Activated T-helper 17 cell treated with anti-CD3 and anti-CD28 coated beads, Interleukin-2, amount 50 U/mL, for 72 hours (primary cell): ENCODE results near the gene AIG1. TPM values are rescaled to one million over a fixed set of nuclear protein-coding genes. Genes with fewer than 3 reads are reported as not detected.
A peak's percentile ranks its signal among the peaks of the same experiment; 100 is the strongest.
"Not testable (repeated sequence)": the region's sequence is repeated elsewhere in the genome, so short reads cannot be mapped to it uniquely, and the experiment has no call there.

ENCODE experiments used
- ATAC-seq: fragments of 150-1000 bp; cut with Tn5 transposase; replicated peaks from 2 replicates; pipeline ENCODE4 v1.10.0; 2021; ENCODE audit warnings: mild to moderate bottlenecking, moderate library complexity
- H3K27ac Mint-ChIP-seq: one replicate; pipeline ENCODE4 v1.8.0; 2022; ENCODE audit warnings: mixed read lengths
- H3K27me3 Mint-ChIP-seq: one replicate; pipeline ENCODE4 v1.8.0; 2022; ENCODE audit warnings: mixed read lengths
- H3K36me3 Mint-ChIP-seq: one replicate; pipeline ENCODE4 v1.8.0; 2022; ENCODE audit warnings: low read depth, mild to moderate bottlenecking, mixed read lengths
- H3K4me1 Mint-ChIP-seq: one replicate; pipeline ENCODE4 v1.8.0; 2022; ENCODE audit warnings: mixed read lengths
- H3K4me3 Mint-ChIP-seq: one replicate; pipeline ENCODE4 v1.8.0; 2022; ENCODE audit warnings: mild to moderate bottlenecking, mixed read lengths
- H3K9me3 Mint-ChIP-seq: one replicate; pipeline ENCODE4 v1.8.0; 2022; ENCODE audit warnings: mixed read lengths
- total RNA-seq, 2 donors: library from RNA; stranded (reverse); gene quantifications; one replicate each; pipeline ENCODE4 v1.2.3, GENCODE V29; 2022

The AIG1 gene
- total RNA-seq, 2 donors from 2014 or later, result 12.0 to 18.1 TPM

GRCh38 chr6:143164565-143165105 is 103.9 kb downstream of the AIG1 start:
- H3K4me1 Mint-ChIP-seq, result no peaks in the 10 kb centered on the region

GRCh38 chr6:143165315-143165855 is 104.7 kb downstream of the AIG1 start:
- no peaks in the 10 kb centered on the region for H3K36me3 Mint-ChIP-seq
- H3K9me3 Mint-ChIP-seq, result no peaks in the 10 kb centered on the region
- no peak overlapping the region for H3K4me3 Mint-ChIP-seq
- H3K4me1 Mint-ChIP-seq, result no peaks in the 10 kb centered on the region
- no peaks in the 10 kb centered on the region for H3K27me3 Mint-ChIP-seq
- H3K27ac Mint-ChIP-seq, result no peak overlapping the region
- no peak for ATAC-seq

More at GRCh38 chr6:143164565-143165105, 103.9 kb downstream of the AIG1 start:
- no peak for ATAC-seq
- Mint-ChIP-seq H3K4me3 (no peak overlapping the region), H3K27me3 (no peaks in the 10 kb centered on the region), H3K9me3 (no peaks in the 10 kb centered on the region), H3K36me3 (no peaks in the 10 kb centered on the region), H3K27ac (no peak overlapping the region)

- no peak for ATAC-seq
- Mint-ChIP-seq H3K27me3 (no peaks in the 10 kb centered on the region), H3K4me3 (no peak overlapping the region), H3K36me3 (no peaks in the 10 kb centered on the region), H3K4me1 (no peaks in the 10 kb centered on the region), H3K27ac (no peak overlapping the region), H3K9me3 (no peaks in the 10 kb centered on the region)
These were observed 105.6 kb downstream of the AIG1 start for GRCh38 chr6:143166247-143166695.

GRCh38 chr6:143167224-143167623 is 106.5 kb downstream of the AIG1 start:
- Mint-ChIP-seq H3K9me3 (no peaks in the 10 kb centered on the region), H3K4me3 (no peak overlapping the region), H3K27me3 (no peaks in the 10 kb centered on the region), H3K36me3 (no peaks in the 10 kb centered on the region), H3K4me1 (no peaks in the 10 kb centered on the region), H3K27ac (no peak overlapping the region)
- no peak for ATAC-seq

GRCh38 chr6:143168396-143168816 is 107.7 kb downstream of the AIG1 start:
- H3K4me1 Mint-ChIP-seq, H3K4me3 Mint-ChIP-seq, H3K27me3 Mint-ChIP-seq, H3K27ac Mint-ChIP-seq, ATAC-seq, H3K36me3 Mint-ChIP-seq, H3K9me3 Mint-ChIP-seq: not testable (repeated sequence)

GRCh38 chr6:143169440-143169839 is 108.8 kb downstream of the AIG1 start:
- no peaks in the 10 kb centered on the region for H3K27me3 Mint-ChIP-seq
- ATAC-seq, result no peak
- peaks cover 8% of the 10 kb centered on the region for H3K9me3 Mint-ChIP-seq
- no peaks in the 10 kb centered on the region for H3K4me1 Mint-ChIP-seq
- no peak overlapping the region for H3K4me3 Mint-ChIP-seq
- H3K27ac Mint-ChIP-seq, result no peak overlapping the region
- peaks cover 6% of the 10 kb centered on the region for H3K36me3 Mint-ChIP-seq

- Mint-ChIP-seq H3K4me1 (no peaks in the 10 kb centered on the region), H3K27ac (no peak overlapping the region), H3K9me3 (peaks cover 26% of the 10 kb centered on the region), H3K27me3 (no peaks in the 10 kb centered on the region), H3K4me3 (no peak overlapping the region), H3K36me3 (peaks cover 19% of the 10 kb centered on the region)
- no peak for ATAC-seq
These were observed 113.8 kb downstream of the AIG1 start for GRCh38 chr6:143174516-143174915.

- Mint-ChIP-seq H3K4me1 (no peaks in the 10 kb centered on the region), H3K4me3 (no peak overlapping the region), H3K36me3 (peaks cover 19% of the 10 kb centered on the region), H3K27me3 (no peaks in the 10 kb centered on the region), H3K9me3 (peaks cover 26% of the 10 kb centered on the region), H3K27ac (no peak overlapping the region)
- no peak for ATAC-seq
These were observed 114.3 kb downstream of the AIG1 start for GRCh38 chr6:143174951-143175350.

- H3K27ac Mint-ChIP-seq, result peak overlapping the region; percentile 52
- H3K4me1 Mint-ChIP-seq, result no peaks in the 10 kb centered on the region
- H3K9me3 Mint-ChIP-seq, result peaks cover 26% of the 10 kb centered on the region
- H3K27me3 Mint-ChIP-seq, result no peaks in the 10 kb centered on the region
- no peak overlapping the region for H3K4me3 Mint-ChIP-seq
- H3K36me3 Mint-ChIP-seq, result peaks cover 19% of the 10 kb centered on the region
- no peak for ATAC-seq
These were observed 115.7 kb downstream of the AIG1 start for GRCh38 chr6:143176090-143177021.

GRCh38 chr6:143177706-143178105 is 117.0 kb downstream of the AIG1 start:
- H3K27ac Mint-ChIP-seq, result no peak overlapping the region
- no peaks in the 10 kb centered on the region for H3K4me1 Mint-ChIP-seq
- no peak for ATAC-seq
- no peak overlapping the region for H3K4me3 Mint-ChIP-seq
- no peaks in the 10 kb centered on the region for H3K27me3 Mint-ChIP-seq
- H3K9me3 Mint-ChIP-seq, result peaks cover 24% of the 10 kb centered on the region
- peaks cover 19% of the 10 kb centered on the region for H3K36me3 Mint-ChIP-seq

- H3K27me3 Mint-ChIP-seq, result no peaks in the 10 kb centered on the region
- peaks cover 13% of the 10 kb centered on the region for H3K36me3 Mint-ChIP-seq
- ATAC-seq, result no peak
- no peak overlapping the region for H3K27ac Mint-ChIP-seq
- no peak overlapping the region for H3K4me3 Mint-ChIP-seq
- no peaks in the 10 kb centered on the region for H3K4me1 Mint-ChIP-seq
- peaks cover 19% of the 10 kb centered on the region for H3K9me3 Mint-ChIP-seq
These were observed 118.4 kb downstream of the AIG1 start for GRCh38 chr6:143179096-143179495.

- Mint-ChIP-seq H3K27me3 (no peaks in the 10 kb centered on the region), H3K4me3 (no peak overlapping the region), H3K9me3 (peaks cover 14% of the 10 kb centered on the region), H3K36me3 (peaks cover 13% of the 10 kb centered on the region), H3K4me1 (no peaks in the 10 kb centered on the region), H3K27ac (no peak overlapping the region)
- no peak for ATAC-seq
These were observed 119.4 kb downstream of the AIG1 start for GRCh38 chr6:143179901-143180612.

- peaks cover 10% of the 10 kb centered on the region for H3K36me3 Mint-ChIP-seq
- H3K27ac Mint-ChIP-seq, result no peak overlapping the region
- H3K27me3 Mint-ChIP-seq, result no peaks in the 10 kb centered on the region
- no peaks in the 10 kb centered on the region for H3K4me1 Mint-ChIP-seq
- ATAC-seq, result no peak
- H3K4me3 Mint-ChIP-seq, result no peak overlapping the region
- peaks cover 8% of the 10 kb centered on the region for H3K9me3 Mint-ChIP-seq
These were observed 120.1 kb downstream of the AIG1 start for GRCh38 chr6:143180826-143181225.

- Mint-ChIP-seq H3K4me1 (no peaks in the 10 kb centered on the region), H3K27ac (no peak overlapping the region), H3K9me3 (no peaks in the 10 kb centered on the region), H3K4me3 (no peak overlapping the region), H3K27me3 (no peaks in the 10 kb centered on the region), H3K36me3 (no peaks in the 10 kb centered on the region)
- no peak for ATAC-seq
These were observed 123.0 kb downstream of the AIG1 start for GRCh38 chr6:143183666-143184065.
